Islet of Langerhans (tissue), 1 donor: ENCODE data around the gene PARP6.

Source experiments
- FAIRE-seq: peaks from one replicate; lab custom pipeline; 2011; peaks lifted over from hg19 to GRCh38; lab: Jason Lieb, UNC

PARP6 gene

DNA sequence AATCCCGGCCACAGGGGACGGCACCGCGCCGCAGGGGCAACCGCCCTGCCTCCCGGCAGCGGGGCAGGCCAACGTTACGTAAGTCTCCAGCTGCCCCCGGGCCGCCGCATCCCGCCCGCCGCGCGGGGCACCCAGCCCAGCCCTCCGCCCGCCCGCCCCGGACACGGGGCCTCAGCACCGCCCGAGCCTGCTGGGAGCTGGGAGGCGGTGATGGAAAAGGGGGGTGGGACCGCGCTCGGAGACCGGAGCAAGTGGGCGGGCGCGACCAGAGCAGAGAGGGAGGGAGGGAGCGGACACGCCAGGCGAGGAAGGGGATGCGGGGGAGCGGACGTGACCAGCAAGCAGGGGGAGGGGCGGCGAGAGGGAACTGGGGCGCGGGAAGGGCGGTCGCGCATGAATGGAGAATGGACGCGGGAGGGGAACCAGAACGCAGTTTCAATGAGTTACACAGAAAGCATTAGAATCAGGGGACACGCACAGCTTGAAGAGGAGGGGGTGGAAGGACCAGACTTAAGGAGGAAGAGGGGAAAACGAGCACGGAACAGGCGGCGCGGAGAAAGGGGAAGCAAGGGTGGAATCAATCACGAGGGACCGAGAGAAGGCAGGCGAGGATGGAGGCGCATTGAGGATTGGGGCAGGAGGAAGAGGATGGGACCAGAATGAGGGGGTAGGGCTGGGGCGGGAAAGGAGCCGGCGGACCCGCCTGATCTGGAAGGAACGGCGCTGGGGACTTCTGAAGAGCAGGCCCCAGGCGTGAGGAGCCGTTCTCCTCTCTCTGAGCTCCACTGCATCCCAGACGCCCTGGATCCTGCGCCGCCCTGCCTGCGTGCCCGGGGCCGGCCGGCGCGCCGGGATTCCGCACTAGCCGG is 41.9 kb downstream of the PARP6 start:
- no peak for FAIRE-seq

DNA sequence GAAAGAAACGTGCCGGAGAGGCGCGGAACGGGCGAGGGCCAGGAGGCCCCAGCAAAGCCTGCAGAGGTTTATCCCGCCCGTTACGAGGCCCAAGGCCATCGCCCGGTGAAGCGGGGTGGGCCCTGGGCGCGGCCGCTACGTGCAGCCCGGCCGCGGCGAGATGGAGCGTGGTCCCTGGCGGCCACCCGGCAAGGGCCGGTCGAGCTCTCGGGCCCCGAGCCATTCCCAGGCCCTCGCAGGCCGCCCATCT is 42.5 kb downstream of the PARP6 start:
- FAIRE-seq: no peak

DNA sequence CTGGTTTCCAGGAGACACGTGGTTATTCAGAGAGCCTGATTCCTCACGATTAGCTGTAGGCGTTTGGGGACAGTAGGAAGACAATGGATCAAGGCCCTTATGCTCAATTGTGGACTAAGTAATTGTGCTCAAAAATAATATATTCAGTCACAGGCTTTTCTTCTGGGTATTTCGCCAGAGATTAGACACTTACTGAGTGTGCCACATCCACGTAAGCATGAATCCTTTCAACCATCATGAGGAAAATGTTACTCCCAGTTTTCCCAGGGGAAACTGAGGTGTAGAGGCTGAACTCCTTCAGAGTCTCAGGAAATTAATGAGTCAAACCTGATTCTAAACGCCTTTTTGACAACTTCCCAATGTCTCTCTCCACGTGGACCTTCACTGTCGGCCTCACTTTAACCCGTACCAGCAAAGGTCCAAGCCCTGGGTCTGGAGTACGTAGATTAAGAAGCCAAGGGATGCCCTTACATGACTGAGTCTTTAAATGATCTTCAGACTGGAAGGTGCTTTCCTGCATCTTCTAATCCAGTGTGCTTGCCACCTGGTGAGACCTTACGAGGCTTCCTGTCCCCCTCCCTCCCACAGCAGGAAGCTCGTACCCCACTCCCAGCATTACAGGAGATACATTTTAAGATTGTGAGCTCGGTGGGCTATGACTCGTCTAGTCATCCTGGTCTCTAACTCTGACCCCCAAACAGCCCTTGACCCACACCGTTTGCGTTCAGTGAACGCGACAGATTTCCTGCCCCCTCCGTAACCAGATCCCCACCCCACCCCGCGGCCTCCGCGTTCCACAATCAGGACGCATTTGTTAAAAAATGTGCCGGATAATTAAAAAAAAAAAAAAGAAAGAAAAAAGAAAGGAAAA is 43.0 kb downstream of the PARP6 start:
- no peak for FAIRE-seq

DNA sequence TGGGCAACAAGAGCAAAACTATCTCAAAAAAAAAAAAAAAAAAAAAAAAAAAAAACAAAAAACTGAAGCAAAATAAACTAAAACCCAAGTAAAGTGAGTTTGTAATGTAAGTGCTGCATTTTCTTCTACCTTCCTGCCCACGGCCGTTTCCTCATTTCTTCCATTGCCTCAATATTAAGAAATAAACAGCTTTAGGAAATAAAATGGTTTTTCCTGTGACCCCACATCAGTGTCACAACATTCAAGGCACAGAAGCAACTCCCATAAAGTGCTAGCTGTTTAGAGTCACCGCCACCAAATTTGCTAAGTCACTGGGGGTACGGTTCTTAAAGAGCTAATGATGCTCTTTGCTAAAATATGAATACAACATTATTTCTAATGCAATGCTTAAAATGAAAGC is 44.6 kb downstream of the PARP6 start:
- FAIRE-seq: no peak

DNA sequence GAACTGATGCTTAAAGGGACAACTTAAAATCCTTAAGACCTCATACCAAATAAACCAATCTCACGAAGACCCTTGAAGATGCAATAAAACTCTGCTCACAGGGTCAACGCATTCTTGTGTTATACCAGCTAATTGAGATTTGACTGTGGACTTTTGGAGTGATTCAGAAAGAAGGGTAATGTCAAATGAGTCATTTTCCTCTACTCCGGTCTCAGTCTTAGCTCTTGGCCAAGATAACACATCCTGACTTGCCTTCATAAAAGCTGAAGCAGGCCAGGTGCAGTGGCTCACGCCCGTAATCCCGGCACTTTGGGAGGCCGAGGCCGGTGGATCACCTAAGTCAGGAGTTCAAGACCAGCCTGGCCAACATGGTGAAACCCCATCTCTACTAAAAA is 45.2 kb downstream of the PARP6 start:
- no peak for FAIRE-seq

DNA sequence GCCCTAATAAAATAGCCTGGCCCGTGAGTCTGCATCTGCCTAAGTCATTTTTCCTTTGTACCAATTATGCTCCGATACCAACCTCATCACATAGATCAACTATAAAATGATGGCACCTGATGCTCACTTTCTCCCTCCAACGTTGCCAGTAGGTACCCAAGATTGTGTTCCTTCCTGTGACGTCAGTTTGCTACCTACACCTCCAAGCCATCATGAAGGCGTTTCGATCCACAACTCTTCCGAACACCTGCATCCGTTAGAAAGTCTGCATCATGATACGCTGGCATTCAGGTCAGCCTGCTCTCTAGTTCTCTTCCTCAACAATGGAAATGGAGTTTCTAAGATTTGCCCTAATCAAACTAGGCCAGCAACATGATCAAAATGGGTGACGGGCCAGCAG is 49.1 kb downstream of the PARP6 start:
- FAIRE-seq: no peak

DNA sequence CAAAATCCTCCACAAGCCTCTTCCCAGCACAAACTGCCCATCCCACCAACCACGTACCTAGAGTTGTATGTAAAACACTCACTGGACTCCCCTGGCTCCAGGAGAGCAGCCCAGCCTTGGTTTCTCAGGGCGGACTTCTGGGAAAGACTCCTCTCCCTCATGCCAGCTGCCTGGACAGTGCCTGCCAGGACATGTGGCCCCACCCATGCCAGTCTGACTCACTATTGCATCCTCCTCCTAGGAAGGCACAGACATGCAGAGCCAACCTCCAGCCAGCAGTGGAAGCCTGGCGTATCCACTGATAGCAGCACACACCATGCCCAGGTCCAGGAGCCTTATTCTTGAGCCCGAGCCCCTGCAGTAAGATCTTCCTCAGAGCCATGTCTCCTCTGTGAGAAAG is 50.0 kb downstream of the PARP6 start:
- FAIRE-seq: no peak

DNA sequence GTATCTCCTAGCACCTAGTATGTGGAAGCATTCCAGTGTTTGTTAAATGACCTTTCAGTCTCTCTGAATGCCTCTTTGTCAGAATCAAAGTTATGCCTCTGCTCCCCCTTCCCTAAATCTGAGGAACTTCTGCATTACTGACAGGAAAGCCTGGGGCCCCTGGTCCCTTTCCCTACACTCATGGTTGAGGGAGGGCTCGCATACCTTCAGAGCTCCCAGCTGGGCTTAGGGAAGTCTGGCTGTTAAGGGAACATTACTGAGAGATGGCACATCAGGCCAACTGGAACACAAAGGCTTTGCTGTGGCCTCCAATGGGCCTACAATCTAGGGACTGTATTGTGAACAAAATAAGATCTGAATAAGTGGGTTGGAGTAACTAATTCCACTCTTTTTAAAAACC is 51.7 kb downstream of the PARP6 start:
- FAIRE-seq: no peak

DNA sequence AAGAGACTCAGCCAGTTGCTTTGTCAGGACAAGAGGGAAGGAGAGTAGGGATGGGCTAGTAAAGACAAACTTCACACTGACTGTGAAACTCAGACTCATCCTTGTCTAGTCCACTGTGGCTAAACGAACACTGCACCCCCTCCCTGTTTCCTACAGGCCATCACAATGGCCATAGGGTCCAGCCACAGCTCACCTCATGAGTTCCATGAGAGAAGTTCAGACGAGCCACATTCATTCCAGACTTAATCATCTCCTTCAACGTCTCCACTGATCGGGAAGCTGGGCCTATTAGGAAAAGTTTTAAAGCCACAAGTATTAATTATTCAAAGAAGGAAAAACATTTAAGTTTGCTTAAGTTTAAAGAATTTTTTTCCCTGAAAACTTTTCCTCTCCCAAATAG is 55.1 kb downstream of the PARP6 start:
- FAIRE-seq: no peak

DNA sequence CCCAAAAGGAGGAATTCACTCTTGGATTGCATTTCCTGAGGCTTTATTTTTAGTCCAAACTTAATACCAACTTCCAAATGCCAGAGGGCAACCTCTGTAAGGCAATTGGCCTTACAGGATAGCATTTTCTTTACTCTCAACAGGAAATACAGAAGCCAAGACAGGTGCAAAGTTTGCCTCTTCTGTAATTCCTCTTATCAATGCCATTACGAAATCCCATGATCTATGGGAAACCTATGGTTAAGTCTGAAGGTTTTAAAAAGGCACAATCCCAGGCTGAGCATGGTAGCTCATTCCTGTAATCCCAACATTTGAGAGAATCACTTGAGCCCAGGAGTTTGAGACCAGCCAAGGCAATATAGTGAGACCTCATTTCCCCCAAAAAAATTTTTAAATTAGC is 56.3 kb downstream of the PARP6 start:
- no peak for FAIRE-seq

DNA sequence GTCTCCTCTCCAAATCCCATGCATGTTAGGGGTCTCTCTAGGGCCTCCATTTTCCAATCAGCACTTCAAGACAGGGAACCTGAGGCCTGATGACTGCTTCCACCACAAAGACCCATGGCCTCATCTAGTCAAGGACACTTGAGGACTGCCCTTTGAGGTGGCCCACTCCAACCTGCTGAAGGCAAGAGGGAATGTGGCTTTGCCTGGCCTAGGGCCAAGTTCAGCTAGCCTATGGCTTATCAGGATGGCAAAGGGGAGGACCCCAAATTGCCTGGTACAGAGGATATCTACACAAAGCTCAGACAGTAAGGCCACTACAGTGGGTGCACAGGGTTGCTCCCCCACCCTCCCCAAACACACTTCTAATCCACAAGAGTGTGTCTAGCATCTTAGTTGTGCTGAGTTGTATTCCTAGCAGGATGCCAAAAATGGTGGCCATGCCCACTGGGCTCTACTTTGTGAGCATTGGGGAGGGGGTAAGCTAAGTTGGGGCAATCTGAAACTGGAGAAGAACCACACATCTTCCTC is 64.7 kb downstream of the PARP6 start:
- no peak for FAIRE-seq

DNA sequence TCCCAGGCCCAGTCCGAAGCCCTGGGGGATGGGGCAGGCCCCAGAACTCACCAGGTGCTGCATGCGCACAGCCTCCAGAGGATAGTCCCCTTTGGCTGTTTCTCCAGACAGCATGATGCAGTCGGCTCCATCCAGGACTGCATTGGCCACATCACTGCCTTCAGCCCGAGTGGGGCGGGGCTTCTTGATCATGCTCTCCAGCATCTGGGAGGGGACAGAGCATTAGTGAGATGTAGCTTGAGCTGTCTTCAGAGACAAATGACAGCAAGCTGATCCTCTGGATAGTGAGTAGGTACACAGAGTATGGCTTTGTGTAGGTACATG is 65.7 kb downstream of the PARP6 start:
- FAIRE-seq: no peak

DNA sequence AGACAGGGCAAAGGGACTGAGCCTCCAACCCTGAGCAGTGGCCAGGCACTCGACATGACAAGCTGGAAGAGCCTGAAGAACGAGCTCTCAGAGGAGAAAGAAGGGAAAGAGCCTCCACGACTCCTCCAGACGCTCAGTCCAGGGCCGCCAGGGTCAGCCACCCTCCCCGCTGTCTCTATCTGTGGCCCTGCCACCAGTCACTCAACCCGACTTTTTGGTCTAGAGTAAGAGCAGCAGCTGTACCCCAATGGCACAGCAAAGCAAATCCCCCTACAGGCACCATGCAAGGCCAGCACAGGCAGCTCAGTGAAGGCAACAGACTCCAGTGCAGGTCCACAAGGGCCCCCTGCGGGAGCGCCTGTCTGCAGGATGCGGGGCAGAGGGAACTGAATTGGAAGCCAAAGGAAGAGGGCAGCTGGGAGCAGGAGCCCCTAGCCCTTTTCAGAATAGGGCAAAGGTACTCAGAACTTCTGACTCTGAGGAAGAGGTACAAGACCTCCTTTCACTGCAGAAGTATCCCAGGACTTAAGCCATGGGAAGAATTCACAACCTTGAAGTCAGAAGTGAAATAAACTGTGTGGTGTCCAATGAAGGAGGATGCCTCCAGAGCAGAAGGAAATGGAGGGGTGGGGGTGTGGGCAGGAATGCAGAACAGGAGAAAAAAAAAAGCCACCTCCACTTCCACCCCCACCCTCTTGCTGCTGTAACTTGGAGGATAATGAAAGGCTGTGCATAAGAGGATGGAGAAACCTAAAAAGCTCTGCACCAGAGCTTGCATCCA is 66.3 kb downstream of the PARP6 start:
- FAIRE-seq: no peak

DNA sequence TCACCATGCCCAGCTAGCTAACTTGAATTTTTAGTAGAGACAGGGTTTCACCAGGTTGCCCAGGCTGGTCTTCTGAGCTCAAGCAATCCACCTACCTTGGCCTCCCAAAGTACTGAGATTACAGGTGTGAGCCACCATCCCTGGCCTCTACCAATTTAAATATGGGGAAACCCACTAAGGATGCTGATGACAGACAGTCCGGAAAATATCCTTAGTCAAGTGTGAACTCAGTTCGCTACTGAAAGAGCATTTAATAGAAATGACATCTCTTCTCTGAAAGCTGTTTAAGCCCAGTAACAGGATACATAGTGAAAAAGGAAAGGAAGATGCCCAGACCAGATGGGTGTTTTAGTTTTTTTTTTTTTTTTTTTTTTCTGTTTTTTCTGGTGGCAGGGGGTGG is 67.1 kb downstream of the PARP6 start:
- no peak for FAIRE-seq

DNA sequence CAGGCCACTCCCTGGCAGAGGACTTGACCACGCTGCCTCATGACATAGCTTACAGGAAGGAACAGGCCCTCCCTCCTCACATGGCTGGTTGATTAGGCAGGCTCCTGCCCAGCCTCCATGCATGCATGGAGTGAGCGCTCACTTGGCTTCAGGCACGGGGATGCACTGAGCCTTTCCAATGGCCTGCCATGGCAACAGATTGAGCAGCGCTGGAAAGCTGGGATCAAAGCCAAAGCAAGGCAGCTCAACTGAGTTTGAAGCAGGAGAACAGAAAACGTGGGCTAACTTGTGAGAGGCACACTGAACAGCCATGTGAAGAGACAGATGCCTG is 68.9 kb downstream of the PARP6 start:
- peak; percentile 97 for FAIRE-seq

DNA sequence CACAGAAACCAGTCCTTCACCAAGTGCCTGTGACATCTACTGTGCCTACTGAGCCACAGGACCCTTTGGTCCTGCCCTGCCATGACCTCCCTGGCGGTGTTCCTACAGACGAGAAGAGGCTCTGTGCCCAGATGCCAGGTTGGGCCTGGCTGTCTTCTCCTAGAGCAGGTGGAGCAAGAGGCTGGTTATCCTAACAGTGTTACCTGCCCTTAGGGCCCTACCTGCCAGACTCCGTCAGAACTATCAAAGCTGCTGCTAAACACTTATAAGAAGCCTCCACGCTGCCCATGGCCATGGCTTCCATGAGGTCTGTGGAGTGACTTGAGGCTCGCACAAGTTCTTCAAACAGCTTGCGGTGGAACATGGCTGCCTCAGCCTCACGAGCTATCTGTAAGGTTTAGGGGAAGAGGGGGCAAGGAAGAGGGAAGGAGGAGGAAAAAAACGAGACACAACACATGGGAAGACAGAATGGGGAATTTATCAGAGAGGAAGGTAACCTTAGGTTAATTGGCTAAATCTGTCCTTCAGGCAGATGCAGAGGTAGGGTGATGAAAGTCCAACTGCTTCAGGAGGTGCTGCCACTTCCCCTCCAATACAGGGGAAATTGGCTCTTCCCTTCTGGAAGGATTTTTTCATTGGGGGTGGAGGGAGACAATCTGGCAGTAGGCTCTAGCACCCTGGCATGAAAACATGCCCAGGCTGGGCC is 69.4 kb downstream of the PARP6 start:
- no peak for FAIRE-seq

DNA sequence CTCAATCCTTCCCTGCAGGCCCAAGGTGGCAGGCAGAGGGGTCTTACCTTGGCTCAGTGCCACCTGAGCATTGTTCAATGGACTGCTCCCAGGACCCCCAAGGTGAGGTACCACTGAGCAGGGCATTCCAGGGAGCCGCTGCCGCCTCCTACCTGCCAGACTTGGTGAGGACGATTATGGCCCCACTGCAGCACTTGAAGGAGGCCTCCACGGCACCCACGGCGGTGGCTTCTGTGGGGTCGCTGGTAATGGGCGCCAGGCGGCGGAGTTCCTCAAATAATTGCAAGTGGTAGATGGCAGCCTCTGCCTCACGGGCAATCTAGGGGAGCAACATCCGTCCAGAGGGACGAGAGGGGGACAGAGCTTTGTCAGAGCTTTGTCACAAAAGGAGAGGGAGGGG is 70.1 kb downstream of the PARP6 start:
- no peak for FAIRE-seq

DNA sequence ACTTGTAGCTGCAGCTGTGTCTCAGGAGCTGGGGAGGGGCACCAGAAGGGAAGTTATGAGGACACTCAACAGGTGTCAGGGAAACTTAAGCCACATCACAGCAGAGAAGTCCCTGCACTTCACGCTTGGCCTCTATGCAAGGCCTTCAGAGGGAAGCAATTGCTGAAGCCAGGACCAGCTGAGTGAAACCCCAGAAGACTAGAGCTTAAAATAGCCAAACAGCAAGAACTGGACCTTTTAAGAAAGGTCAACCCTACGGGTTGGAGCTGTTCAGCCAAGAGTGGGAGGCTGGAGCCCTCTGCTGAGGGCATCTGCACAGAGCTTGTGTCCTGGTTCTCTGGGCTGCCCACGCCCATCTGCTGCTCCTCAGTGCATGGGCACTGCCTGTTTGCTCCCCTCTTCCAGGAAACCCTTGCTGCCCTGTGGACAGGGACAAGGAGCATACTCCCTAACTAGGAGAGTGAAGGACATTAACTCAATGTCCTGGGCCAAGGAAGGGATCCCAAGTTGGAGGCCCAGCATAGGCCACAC is 70.9 kb downstream of the PARP6 start:
- FAIRE-seq: no peak

DNA sequence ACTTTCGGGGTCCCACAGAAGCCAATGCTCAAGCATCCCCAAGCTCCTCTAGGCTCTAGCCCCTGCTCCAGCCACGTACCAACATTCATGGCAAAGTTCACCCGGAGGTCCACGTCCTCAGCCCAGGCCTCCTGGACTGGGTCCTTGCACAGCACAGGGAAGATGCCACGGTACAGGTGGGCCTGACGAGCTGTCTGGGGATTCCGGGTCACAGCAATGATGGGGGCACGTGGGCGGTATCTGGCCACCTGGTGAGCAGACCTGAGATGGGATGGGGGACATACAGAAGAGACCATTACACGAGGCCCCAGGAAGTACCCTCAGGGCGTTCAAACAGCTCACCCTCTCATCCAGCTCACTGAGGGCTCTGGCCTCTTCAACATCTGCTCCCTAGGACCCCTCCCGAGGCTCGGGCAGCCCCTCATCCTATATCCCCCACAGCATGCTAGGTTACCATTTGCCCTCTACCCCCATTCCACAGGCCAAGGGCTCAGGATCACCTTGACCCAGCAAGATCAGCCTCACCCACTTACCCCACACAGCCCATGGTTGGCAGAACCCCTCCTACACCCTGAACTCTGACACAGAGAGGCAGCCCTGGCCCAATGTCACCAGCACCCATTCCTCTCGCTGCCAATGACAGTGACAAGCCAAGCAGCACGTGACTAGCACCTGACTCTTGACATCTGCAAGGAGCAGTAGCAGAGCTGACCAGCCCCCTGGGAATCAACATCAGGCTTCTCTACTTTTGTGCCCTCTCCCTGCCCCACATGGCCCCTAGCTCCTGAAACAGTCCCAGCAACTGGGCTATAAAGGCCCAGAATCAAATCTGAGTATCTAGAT is 71.7 kb downstream of the PARP6 start:
- no peak for FAIRE-seq

DNA sequence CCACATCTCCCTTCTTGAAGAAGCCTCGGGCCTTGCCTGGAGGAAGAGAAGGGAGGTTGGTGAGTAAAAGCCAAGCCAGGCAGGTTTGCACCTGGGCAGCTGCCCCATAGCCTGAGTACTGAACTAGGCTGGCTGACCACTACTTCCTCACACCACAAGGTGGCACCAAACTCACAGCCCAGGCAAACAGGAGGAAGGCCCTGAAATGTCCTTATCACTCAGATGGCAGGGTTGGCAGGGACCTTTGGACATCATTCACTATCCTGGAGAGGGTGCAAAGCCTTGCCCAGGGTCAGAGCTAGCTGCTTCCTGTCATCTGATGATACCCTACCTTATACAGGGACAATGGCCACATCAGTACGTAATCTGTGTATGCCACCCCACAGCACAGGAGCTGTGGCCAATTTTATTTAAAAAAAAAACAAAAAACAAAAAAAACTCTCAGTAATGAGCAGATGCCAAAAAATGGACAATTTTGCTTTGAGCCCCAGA is 72.6 kb downstream of the PARP6 start:
- FAIRE-seq: peak; percentile 60

DNA sequence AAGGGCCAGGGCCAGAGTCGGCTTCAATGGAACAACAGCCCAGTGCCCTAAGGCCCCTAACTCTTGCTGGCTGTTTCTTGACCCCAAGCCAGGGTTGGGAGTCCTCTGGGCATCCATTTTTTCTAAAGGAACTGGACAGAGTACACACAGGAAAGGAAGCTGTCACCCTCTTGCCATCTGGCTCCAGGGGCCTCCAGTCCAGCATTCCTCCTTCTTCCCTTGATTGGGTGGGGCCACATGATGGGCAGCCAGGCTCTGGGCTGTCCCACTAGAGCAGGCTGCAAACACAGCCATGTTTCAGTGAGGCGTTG is 73.2 kb downstream of the PARP6 start:
- FAIRE-seq: no peak
